ENCODE results near the gene CRYGC. TPM values are rescaled to one million over a fixed set of nuclear protein-coding genes. Genes with fewer than 3 reads are reported as not detected.
"Not testable (repeated sequence)": the region's sequence is repeated elsewhere in the genome, so short reads cannot be mapped to it uniquely, and the experiment has no call there.

CRYGC gene
- total RNA-seq, 1 donor, result not detected

DNA sequence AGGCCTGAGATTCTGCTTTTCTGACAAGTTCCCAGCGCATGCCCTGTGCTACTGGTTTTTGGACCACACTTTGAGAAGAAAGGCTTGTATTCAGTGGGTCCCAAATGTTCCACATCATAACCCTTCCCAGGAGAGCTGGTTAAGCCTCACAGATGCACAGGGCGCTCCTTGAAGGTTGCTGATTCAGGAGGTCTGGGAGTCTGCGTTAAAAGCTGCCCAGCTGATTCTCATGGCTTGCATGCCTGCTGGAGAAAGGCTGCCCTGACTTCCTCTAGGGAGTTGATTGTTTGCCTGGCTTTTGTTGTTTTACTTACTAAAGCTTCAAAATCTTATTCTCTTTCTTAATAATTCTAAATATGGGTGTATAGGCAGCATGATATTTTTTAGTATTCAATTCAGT is 26.0 kb downstream of the CRYGC start:
- H3K4me3 ChIP-seq (ENCODE audit: insufficient read depth, low read length), result no peak overlapping the region
- no peaks in the 10 kb centered on the region for H3K4me1 ChIP-seq (ENCODE audit: insufficient read depth, low read length)
- H3K36me3 ChIP-seq (ENCODE audit: insufficient read depth, low read length), result no peaks in the 10 kb centered on the region
- H3K27ac ChIP-seq (ENCODE audit: low read depth, low read length), result no peak overlapping the region
- H3K79me2 ChIP-seq (ENCODE audit: insufficient read depth, low read length), result no peaks in the 10 kb centered on the region
- DNase-seq (ENCODE audit: insufficient read length, low spot score, missing footprints), result no peak
- no peaks in the 10 kb centered on the region for H3K9me3 ChIP-seq (ENCODE audit: low read depth, low read length)
- H4K20me1 ChIP-seq (ENCODE audit: insufficient read depth, low read length), result no peaks in the 10 kb centered on the region
- H3K27me3 ChIP-seq (ENCODE audit: insufficient read depth, low read length), result peaks cover 10% of the 10 kb centered on the region
- H3K4me2 ChIP-seq (ENCODE audit: insufficient read depth, low read length), result no peak overlapping the region
- H2AFZ ChIP-seq (ENCODE audit: low read length), result no peak overlapping the region
- TF ChIP-seq, protein P1, sequence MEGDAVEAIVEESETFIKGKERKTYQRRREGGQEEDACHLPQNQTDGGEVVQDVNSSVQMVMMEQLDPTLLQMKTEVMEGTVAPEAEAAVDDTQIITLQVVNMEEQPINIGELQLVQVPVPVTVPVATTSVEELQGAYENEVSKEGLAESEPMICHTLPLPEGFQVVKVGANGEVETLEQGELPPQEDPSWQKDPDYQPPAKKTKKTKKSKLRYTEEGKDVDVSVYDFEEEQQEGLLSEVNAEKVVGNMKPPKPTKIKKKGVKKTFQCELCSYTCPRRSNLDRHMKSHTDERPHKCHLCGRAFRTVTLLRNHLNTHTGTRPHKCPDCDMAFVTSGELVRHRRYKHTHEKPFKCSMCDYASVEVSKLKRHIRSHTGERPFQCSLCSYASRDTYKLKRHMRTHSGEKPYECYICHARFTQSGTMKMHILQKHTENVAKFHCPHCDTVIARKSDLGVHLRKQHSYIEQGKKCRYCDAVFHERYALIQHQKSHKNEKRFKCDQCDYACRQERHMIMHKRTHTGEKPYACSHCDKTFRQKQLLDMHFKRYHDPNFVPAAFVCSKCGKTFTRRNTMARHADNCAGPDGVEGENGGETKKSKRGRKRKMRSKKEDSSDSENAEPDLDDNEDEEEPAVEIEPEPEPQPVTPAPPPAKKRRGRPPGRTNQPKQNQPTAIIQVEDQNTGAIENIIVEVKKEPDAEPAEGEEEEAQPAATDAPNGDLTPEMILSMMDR (IDR thresholded peaks at IDR 0.05; ENCODE audit: extremely low read depth, low read depth, low read length), result no peak

DNA sequence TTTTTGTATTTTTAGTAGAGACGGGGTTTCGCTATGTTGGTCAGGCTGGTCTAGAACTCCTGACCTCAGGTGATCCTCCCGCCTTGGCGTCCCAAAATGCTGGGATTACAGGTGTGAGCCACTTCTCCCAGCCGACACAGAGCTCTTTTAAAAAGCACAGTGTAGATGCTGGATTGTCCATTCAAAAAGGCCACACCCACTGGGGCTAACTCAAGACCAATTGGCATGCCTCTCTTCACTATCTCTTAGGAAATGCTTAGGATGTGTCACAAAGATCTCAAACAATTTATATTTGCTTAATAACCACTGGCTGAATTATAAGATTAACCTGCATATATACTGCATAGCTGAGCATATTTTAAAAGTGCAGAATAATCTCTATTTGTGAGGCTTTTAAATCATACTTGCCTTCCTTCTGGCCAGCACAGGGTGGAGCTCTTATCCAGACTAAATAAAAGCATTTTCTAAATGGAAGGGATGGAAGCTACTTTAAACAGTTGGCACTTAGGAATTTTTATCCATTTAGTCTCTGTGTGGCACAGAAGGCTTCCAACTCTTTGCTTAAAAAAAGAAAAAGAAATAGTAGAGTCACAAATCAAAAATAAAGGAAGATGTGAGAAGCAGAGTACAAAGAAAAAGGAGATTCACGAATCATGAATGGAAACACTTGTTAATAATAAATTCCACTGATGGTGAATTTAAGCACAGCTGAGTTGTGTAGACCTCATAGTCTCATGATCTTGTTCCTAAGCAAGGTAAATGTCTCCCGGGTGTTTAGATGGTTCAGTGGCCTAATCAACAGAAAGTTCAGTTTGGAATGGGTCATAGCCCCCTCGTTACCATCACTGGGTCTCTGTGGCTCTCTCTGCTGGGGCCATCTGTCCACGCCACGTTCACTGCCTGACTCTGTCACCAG is 27.7 kb downstream of the CRYGC start:
- H4K20me1 ChIP-seq (ENCODE audit: insufficient read depth, low read length), result no peaks in the 10 kb centered on the region
- peak; percentile 91 for DNase-seq (ENCODE audit: insufficient read length, low spot score, missing footprints)
- no peaks in the 10 kb centered on the region for H3K36me3 ChIP-seq (ENCODE audit: insufficient read depth, low read length)
- no peak overlapping the region for H3K27ac ChIP-seq (ENCODE audit: low read depth, low read length)
- TF ChIP-seq, protein P1 (IDR thresholded peaks at IDR 0.05; ENCODE audit: extremely low read depth, low read depth, low read length), result peak; percentile 58
- no peaks in the 10 kb centered on the region for H3K9me3 ChIP-seq (ENCODE audit: low read depth, low read length)
- H3K79me2 ChIP-seq (ENCODE audit: insufficient read depth, low read length), result no peaks in the 10 kb centered on the region
- H3K4me1 ChIP-seq (ENCODE audit: insufficient read depth, low read length), result peaks cover 4% of the 10 kb centered on the region
- peak overlapping the region; percentile 35 for H3K4me2 ChIP-seq (ENCODE audit: insufficient read depth, low read length)
- H3K4me3 ChIP-seq (ENCODE audit: insufficient read depth, low read length), result no peak overlapping the region
- H3K27me3 ChIP-seq (ENCODE audit: insufficient read depth, low read length), result peaks cover 10% of the 10 kb centered on the region
- peak overlapping the region; percentile 4 for H2AFZ ChIP-seq (ENCODE audit: low read length)

DNA sequence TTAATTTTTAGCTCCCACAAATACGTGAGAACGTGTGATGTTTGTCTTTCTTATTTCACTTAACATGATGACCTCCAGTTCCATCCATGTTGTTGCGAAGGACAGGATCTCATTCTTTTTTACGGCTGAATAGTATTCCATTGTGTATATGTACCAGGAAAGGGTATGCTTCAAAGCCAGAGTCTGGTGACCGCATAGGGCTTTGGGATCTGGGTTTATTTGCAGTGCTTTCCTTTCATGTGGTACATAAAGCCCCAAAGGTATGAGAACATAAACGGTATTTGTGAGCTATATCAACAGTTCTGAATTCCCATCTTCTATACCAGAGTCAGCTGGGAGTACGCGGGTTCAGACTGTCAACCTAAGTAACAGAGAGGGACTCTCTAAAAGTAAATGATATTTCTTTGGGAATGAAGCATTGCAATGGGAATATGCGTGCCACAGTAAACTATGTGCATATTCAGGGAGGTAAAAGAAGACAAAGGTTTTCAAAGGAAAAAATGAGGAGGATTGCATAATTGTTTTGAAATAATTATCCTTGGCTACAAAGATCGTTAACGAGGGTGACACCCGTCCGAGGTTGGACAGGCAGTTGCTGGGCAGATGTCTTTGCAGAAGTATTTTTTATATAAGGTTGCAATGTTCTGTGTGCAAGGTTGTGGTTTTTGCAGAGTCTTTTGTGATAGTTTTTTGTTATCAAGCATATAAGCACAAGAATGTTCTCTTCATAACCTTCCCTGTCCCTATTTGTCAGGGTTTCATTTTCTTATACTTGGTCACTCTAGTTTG is 29.8 kb downstream of the CRYGC start:
- Histone ChIP-seq H3K4me1 (ENCODE audit: insufficient read depth, low read length) (peaks cover 4% of the 10 kb centered on the region), H3K27me3 (ENCODE audit: insufficient read depth, low read length) (peaks cover 7% of the 10 kb centered on the region), H3K9me3 (ENCODE audit: low read depth, low read length) (no peaks in the 10 kb centered on the region), H3K36me3 (ENCODE audit: insufficient read depth, low read length) (no peaks in the 10 kb centered on the region), H2AFZ (ENCODE audit: low read length) (no peak overlapping the region), H3K27ac (ENCODE audit: low read depth, low read length) (no peak overlapping the region), H3K79me2 (ENCODE audit: insufficient read depth, low read length) (no peaks in the 10 kb centered on the region), H4K20me1 (ENCODE audit: insufficient read depth, low read length) (no peaks in the 10 kb centered on the region), H3K4me3 (ENCODE audit: insufficient read depth, low read length) (no peak overlapping the region), H3K4me2 (ENCODE audit: insufficient read depth, low read length) (no peak overlapping the region)
- TF ChIP-seq, protein P1 (IDR thresholded peaks at IDR 0.05; ENCODE audit: extremely low read depth, low read depth, low read length), result no peak
- DNase-seq (ENCODE audit: insufficient read length, low spot score, missing footprints), result no peak

DNA sequence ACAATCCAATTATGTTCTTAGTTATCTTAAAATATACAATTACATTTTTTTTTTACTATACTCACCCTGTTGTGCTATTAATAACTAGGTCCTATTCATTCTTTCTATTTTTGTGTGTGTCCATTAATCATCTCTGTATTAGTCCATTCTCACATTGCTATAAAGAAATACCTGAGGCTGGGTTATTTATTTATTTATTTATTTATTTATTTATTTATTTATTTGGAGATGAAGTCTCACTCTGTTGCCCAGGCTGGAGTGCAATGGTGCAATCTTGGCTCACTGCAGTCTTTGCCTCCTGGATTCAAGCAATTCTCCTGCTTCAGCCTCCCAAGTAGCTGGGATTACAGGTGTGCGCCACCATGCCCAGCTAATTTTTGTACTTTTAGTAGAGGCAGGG is 30.9 kb downstream of the CRYGC start:
- not testable (repeated sequence) for DNase-seq (ENCODE audit: insufficient read length, low spot score, missing footprints); H3K79me2 ChIP-seq (ENCODE audit: insufficient read depth, low read length); H3K4me1 ChIP-seq (ENCODE audit: insufficient read depth, low read length); H2AFZ ChIP-seq (ENCODE audit: low read length); H4K20me1 ChIP-seq (ENCODE audit: insufficient read depth, low read length); H3K27me3 ChIP-seq (ENCODE audit: insufficient read depth, low read length); H3K36me3 ChIP-seq (ENCODE audit: insufficient read depth, low read length); H3K4me2 ChIP-seq (ENCODE audit: insufficient read depth, low read length); H3K9me3 ChIP-seq (ENCODE audit: low read depth, low read length); H3K27ac ChIP-seq (ENCODE audit: low read depth, low read length); H3K4me3 ChIP-seq (ENCODE audit: insufficient read depth, low read length)

All from osteoblast (primary cell).